CD4-positive, alpha-beta T cell treated with Interleukin-2 at 100 ng/mL for 4 hours (primary cell): ENCODE measurements around the gene MPZL2.
A peak's percentile ranks its signal among the peaks of the same experiment; 100 is the strongest.

ENCODE experiments used
- DNase-seq: peaks from one replicate; pipeline ENCODE4 v3.0.0-alpha.2; 2020; ENCODE audit warnings: low spot score

MPZL2 gene

DNA sequence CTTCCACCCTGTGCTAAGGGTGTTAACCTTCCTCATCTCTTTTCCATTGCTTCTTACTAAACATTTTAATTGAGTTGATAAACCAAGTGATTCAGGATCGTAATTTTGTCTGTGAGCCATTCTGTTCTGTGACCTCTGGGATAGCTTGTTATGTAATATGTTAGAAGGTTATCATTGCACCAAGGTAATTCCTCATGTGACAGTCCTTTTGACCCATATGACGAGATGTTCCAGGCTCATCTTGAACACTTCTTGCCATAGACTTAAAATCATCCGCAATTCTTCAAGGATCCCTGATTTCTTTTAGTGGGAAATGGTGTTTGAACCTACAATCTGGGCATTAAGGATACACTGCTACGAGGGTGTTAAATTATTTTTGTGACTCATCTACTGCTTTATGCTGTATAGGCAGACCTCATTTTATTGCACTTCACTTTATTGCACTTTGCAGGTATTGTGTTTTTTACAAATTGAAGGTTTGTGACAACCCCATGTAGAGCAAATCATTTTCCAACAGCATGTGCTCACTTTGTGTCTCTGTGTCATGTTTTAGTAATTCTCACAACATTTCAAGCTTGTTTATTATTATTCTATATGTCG is 19.0 kb upstream of the MPZL2 start:
- no peak for DNase-seq

DNA sequence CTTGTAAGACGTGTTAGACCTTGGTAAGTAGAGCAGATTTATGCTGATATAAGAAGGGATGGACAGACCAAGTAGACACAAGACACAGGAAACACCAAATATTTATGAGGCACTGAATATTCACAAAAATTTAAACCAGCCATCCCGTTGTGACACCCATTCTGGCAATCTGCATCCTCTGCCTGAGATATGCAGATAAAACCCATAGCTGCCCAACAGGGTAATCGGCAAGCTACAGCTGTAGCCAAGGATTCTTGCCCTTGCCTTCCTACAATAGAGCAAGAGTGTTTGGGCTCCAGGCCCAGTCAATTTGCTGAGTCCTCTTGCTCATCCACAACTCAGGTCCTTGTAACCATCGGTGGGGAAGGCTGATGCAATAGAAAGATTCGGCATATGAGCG is 18.5 kb upstream of the MPZL2 start:
- DNase-seq: no peak

DNA sequence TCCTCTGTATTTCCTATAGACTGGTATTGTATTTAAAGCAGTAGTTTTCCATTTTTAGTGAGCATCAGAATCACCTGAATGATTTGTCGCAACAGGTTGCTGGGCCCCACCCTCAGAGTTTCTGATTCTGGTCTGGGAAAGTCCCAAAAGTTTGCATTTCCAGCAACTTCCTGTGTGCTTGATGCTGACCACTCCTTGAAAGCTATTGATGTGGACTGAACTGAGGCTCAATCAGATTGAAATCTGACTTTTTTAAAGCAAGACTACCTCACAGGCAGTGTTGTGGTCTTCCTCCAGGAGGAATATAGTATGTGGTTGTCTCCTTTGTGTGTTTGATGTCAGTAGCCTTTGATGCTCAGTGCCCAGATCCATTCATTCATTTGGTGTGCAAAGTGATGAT is 17.2 kb upstream of the MPZL2 start:
- DNase-seq: peak; percentile 35

DNA sequence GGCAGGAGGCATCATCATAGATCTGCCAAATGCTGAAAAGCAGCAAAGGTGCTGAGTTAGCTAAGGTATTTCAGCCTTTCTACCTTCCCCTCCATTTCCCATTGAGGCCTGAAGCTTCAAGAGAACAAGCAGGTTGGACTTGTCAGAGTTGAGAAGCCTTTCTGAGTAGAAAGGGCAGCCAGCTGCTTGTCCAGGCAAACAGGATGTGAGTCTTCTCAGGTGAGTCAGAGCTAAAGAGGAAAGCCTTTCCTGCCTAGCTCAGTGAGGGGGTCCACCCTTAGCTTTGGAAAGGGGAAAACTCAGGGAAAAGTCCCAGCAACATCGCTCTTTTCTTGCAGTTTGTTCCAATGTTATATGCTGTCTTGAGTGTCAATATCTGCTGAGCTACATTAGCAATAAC is 13.2 kb upstream of the MPZL2 start:
- no peak for DNase-seq

DNA sequence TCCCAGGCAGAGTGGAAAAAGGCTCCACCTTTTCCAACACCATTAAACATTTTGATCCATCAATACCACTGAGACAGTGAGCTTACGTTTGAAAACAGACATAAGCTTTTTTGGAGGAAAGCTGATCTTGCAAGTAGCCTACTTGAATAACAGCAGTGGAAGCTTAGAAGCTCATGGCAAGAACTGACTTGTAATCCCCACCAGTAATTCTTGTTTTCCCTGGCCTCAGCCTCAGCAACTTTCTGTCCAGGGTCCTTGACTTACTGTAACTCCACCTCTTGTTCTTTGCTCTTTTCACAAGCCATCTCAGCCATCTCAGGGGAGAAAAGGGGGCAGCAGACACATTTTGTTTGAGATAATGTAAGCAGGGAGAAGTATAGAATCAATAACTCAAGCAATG is 12.3 kb upstream of the MPZL2 start:
- DNase-seq: no peak

DNA sequence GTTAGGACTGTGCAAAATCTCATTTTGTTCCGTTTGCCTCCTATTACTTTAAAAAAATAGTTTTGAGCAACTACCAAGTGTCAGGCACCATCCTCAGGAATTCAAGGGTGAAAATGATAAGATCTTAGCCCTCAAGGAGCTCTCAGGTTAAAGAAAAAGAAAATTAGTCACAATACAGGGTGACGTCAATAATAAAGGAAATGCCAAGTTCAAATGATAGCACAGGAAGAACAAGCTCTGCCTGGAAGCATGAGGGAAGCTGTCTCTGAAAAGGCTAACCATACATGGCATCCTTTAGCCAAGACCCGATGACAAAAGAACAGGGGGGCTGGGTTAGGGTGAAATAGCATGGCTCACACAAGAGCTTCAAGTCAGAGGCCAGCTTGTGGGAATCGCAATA is 11.1 kb upstream of the MPZL2 start:
- DNase-seq: no peak

DNA sequence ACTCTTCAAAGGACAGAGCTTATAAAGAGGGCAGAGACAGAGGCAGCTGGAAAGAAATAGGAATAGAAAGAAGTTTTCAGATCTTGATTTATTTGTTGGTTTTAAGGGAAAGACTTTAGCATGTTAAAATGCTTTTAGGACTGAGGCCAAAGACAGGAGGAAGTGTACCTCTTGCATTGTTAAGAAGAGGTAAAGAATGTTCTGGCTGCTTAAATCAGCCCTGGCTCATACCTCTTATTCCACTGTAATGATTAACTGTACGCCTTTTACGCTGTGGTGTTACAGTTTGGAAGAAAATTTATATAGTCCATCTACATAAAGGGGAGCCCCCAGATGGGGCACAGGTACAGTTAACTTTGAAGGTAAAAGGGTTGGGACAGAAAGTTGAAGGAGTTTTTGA is 10.1 kb upstream of the MPZL2 start:
- DNase-seq: no peak

DNA sequence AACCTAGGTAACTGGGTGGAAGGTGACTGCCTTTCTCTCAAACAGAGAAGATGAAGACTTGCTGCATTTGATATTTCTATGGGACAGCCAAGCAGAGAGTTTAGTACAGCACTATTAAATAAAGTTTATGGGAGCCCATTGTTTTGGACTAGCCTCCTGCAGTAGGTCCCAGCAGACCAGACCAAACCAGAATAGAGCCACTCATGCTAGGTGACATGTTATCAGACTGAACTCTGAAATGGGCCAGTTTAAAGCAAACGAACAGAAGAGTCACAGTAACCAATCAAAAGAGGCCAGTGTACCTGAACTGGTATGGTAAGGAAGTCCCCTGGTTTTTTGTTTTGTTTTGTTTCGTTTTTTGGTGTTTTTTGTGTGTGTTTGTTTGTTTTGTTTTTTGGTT is 7.9 kb upstream of the MPZL2 start:
- DNase-seq: no peak

DNA sequence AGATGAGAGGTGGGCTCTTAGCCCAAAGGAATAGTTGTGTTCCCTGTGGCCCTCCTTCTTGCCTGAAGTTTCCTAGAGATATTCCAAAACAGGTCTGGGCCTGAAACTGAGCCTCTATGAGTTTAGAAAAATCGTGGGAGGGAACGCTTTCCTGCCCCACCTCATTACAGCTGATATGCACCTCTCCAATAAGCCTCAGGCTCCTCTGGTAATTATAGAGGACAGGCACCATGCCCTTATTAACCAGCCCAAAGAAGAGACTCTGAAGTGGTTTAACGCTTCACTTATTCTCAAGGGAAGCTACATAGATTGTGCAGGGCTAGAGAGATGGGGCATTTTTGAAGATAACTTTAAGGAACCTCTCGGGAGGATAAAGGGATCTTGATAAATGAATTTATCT is 3.4 kb upstream of the MPZL2 start:
- DNase-seq: no peak

DNA sequence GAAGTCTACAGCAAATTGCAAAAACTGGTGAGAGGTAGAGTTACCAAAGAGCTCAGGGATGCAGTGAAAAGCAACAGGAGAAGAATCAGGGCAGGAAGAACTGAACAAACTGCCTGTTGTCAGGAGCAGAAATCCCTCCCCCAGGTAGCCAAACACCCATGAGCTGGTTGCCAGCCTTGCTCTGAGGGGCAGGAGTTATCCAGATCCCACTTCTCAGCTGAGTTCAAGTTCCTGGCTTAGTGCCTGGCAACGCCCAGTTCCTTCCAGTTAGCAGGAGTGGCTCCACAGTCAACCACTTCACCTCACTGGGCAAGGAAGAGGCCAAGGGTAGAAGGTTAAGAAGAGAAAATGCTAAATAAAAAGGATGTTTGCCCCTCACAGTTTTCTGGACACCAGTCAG is 1.9 kb upstream of the MPZL2 start:
- DNase-seq: no peak

DNA sequence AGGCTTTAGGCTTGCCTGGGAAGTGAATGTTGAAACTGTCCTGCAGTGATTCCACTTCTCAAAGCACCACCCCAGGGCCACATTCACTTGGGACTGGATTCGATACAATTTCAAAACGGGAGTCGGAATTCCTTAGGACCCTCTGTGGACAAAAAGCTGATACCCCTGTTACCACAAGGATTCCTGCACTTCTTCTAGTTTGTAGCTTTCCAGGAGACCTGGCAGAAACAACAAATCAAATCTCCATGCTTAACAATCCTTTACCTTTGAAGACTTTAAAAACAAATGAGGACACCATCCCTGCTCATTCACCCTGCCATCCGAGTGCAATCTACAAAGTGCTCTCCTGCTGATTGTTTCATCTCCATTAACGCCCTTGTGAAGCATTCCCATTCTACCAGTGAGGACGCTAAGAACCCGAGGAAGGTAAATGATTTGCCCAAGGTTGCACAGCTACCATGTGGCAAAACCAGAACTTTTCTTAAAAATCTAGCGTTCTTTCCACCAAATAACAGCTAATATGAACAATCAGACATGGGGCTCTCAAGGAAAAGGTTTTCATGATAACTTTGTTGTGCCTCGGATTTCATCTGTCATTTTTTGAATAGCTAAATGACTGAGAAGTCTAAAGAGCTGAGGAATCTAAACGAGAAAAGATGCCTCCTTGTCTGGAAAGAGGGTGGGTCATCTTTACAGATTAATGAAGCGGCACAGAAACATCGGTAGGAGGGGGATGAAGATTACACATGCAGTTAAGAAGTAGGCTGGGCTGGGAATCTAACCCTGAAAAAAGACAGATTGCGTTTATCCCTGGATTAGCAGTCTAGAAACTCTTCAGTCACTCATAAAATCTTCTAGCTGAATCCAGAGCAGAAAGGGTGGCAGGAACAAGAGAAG is 720 bp upstream of the MPZL2 start:
- no peak for DNase-seq

DNA sequence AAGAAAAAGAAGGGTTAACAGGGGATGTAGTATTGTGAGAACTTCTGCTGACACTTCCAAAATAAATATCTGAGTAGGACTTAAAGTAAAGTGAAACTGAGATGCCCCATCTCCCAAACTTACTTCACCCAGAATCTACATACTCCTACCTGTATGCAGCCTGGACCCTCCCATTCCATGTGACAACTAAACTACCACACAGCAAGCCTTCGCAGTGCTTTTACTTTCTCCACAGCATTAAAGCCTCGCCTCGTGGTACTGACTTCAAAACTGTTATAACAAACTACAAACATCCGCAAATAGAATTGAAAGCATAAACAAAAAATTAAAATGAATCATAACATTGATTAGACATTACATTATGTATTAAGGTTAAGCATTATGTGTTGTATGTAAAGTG is 985 bp downstream of the MPZL2 start:
- DNase-seq: no peak

DNA sequence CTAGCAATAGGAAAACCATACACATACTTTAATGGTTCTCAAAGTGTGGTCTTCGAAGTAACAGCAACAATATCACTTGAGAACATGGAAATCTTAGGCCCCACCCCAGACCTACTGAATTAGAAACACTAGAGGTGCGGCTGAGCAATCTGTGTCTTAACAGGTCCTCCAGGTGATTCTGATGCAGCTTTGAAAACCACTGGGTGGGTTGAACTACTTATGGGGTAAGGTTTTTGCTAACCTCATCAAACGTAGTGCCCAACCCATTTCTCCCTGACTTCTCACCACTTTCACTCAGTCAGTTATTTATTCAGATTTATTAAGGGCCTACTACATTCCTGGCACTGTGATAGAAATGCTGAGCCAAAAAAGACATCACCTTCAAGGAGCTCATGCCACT is 3.7 kb downstream of the MPZL2 start:
- no peak for DNase-seq

DNA sequence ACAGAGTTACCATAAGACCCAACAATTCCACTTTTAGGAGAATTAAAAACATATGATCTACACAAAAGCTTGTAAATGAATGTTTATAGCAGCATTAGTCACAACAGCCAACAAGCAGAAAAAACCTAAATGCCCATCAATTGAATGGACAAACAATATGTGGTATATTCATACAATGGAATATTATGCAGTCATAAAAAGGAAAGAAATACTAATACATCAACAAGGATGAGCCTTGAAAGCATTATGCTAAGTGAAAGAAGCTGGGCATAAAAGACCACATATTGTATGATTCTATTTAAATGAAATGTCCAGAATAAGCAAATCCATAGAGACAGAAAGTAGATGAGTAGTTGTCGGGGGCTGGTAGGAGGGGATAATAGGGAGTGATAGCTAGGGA is 5.0 kb downstream of the MPZL2 start:
- DNase-seq: no peak

DNA sequence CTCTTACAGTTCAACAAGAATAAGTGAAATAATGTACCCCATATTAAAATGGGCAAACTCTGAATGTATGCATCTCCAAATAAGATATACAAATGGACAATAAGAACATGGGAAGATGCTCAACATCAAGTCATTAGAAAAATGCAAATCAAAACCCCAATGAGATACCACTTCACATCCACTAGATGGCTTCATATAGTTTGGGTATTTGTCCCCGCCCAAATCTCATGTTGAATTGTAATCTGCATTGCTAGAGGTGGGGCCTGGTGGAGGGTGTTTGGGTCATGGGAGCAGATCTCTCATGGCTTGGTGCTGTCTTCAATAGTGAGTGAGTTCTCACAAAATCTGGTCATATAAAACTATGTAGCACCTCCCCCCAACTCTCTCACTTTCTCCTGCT is 5.7 kb downstream of the MPZL2 start:
- DNase-seq: no peak

DNA sequence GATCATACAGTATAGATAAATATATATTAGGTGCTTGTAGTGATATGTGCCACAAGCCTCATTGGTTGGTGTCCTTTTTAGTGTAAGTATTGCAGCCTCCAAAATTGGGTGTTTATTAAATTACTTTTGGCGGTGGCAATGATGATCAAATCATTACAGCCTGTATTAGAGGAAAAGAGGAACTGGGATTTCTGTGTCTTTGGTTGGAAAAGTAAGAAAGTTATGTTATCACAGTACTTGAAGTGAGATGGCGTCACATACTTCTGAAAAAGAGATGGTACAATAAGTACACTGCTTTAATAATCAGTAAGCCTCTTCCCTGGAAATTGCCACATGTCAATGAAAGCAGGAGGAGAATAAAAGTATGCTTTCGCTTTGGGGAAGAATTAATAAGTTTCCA is 11.4 kb downstream of the MPZL2 start:
- DNase-seq: no peak

DNA sequence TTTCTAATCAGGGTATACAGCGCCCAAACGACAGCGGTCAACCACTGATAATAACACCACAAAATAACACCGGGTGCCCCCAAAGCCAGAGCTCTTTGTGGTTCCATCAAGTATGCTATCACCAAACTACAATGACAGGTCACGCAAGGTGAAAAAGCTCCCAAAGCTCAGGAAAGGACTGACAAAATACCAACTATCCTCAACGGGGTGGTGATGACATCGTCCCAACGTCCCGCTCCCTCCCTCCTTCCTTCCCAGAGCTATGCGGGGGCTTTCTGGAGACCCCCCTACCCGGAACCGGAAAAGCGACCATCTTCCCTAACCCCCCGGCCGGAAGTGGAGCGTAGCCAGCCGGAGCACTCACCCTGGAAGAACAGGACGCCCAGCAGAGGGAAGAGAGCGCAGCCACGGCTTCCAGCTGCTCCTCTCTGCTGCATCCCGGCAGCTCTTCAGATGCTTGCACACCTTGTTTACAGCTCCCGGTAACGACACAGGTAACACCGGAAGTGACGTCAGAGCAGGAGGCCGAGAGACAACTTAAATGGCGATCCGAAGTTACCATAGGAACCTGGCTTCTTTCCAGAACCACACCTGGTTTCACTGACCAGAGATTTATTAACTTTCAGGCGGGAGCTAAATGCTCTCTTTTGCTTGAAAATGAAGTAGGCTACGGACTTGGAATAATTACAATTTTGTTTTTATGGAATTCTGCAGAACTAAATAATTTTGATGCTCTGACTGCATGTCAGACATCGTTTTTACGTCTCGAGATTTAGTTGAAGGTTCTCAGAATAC is 12.0 kb downstream of the MPZL2 start, which contains the start of gene MPZL3:
Gene MPZL3 (minus strand): TSS at position 508 of the 795 bp plus-strand sequence. CDS start 71 bp downstream, at position 437.
- DNase-seq: peak; percentile 90

DNA sequence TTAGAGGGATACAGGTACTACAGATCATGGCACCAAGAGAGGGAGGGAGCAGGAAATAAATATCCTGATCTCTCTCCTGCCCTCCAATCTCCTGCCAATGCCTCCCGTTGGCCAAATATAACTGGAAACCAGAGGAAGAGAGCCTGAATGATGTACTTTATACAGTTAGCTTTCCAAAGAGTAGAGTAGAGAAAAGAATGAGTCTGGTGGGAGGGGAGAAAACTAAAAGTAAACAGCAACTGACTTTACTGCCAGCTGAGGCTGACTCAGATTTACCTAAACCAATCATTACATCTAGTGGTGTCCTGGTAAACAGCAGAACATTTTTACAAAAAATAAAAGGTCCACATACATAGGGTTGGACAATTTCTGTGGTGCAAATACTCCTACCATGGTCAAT is 17.1 kb downstream of the MPZL2 start:
- DNase-seq: no peak

DNA sequence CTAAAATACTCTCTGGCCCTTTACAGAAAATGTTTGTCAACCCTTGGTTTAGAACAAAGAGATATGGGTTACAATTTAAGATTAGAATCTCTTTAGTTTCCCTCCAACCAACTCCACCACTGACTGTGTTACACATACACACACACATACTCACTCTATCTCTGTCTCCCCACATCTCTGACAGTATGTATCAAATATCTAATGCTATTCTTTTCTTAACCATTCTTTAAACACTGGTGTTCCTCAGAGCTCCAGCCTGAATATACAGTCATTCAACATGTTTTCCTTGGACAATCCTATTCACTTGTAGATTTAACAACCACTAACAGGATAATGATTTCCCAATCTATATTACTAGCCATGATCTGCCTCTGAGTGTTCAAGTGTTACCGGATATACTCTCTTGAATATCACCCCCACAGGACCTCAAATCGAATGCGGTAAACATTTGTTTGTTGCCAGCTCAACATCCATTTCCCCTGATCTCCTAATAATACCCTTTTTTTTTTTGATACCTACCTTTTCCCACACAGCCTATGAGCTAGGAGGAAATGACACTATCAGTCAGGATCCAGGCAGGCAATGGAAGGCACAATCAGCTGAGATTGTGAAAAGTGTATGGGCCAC is 18.0 kb downstream of the MPZL2 start:
- no peak for DNase-seq

DNA sequence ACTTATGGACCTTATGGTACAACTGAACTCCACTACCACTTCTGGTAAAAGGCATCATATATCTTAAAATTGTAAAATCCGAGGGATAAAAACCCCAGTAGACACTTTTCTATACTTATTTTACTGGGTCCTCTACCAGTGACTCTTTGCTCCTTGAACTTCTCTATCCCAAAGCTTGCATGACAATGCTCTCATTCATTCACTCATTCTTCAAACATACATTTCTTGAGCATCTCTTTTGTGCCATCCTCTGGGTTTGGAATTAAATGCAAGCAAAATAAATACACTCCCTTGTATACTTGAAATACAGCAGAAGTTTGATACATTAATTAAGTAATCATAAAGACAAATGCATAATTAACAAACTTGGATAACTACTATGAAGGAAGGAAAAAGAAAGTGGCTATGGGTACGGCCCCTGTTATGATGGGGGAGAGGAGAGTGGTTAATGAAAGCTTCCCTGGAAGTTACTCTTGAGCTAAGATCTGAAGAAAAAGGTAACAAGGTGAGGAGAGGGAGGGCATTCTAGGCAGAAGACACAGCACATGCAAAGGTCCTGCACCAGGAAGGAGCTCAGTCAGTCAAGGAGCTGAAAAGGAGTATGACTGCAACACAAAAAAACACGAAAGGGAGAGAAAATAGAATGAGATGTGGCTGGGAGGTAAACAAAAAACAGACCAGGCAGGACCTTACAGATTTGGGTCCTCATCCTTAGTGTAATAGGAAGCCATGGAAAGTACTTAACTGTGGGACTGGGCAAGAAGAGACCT is 19.9 kb downstream of the MPZL2 start:
- no peak for DNase-seq

DNA sequence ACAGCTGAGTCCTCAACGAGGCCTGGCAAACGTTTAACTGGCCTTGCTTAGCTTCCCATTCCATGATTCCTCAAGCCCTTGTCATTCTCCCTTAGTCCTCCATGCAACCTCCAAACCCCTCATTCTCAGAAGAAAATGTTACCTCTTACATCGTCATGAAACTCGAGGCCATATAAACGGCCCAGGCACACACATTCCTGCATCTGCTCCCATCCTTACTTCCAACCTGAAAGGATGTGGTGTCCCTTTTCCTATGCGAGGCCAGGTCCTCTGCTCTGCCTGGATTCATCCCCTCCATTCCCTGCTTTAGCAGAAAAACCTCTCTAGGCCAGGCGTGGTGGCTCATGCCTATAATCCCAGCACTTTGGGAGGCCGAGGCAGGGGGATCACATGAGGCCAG is 20.9 kb downstream of the MPZL2 start:
- DNase-seq: no peak

DNA sequence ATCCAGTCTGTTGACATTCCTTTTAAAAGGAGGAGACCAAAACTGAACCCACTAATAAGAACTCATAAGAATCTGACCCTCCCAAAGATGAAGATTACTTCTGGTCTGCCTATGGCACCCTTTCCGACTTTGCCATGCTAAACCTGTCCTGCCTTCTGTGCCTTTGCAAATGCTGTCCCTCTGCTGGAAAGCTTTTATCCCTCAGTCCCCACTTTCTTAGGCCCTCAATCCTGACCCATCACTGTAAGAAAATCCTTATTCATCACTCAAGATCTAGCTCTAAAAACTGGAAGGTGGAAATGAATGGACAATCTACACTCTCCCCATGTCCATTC is 22.4 kb downstream of the MPZL2 start:
- DNase-seq: no peak
